Mesenchymal stem cell (in vitro differentiated cells and primary cell): Measurements from ENCODE around the gene SH3GLB2. TPM values are rescaled to one million over a fixed set of nuclear protein-coding genes. Genes with fewer than 3 reads are reported as not detected.
A peak's percentile ranks its signal among the peaks of the same experiment; 100 is the strongest.

Experiments used
- DNase-seq: peaks from one replicate; pipeline ENCODE4 v3.0.0-alpha.2; 2013
- H2AFZ ChIP-seq: one replicate; pipeline ENCODE4 v1.6.1; 2013; ENCODE audit warnings: low read depth, mild to moderate bottlenecking, control low read depth, inconsistent platforms, low read length, moderate library complexity
- H2AK5ac ChIP-seq: 2 replicates; pipeline ENCODE4 v1.6.1; 2013; ENCODE audit warnings: low read length, moderate library complexity, mild to moderate bottlenecking, inconsistent platforms; ENCODE audit not compliant: severe bottlenecking
- H2BK120ac ChIP-seq: one replicate; pipeline ENCODE4 v1.6.1; 2013; ENCODE audit warnings: low read depth, mild to moderate bottlenecking, inconsistent platforms, low read length, moderate library complexity
- H2BK12ac ChIP-seq, 2 experiments: one replicate each; pipeline ENCODE4 v1.6.1; 2013; ENCODE audit warnings: inconsistent platforms in 2 of 2, low read length in 2 of 2, mild to moderate bottlenecking in 2 of 2, moderate library complexity in 2 of 2, control low read depth in 1 of 2
- H2BK15ac ChIP-seq: one replicate; pipeline ENCODE4 v1.6.1; 2013; ENCODE audit warnings: mild to moderate bottlenecking, low read depth, inconsistent platforms; ENCODE audit not compliant: poor library complexity, severe bottlenecking
- H2BK5ac ChIP-seq: 2 replicates; pipeline ENCODE4 v1.6.1; 2013; ENCODE audit warnings: low read depth, mild to moderate bottlenecking, low read length, control low read depth, inconsistent platforms; ENCODE audit not compliant: poor library complexity, severe bottlenecking
- H3K14ac ChIP-seq, 2 experiments: one replicate each; pipeline ENCODE4 v1.6.1; 2013; ENCODE audit warnings: inconsistent platforms in 2 of 2, low read length in 2 of 2, control low read depth in 1 of 2, mild to moderate bottlenecking in 1 of 2, moderate library complexity in 1 of 2
- H3K18ac ChIP-seq, 2 experiments: one replicate each; pipeline ENCODE4 v1.6.1; 2013; ENCODE audit warnings: inconsistent platforms in 2 of 2, low read length in 2 of 2, control low read depth in 1 of 2, low read depth in 1 of 2, mild to moderate bottlenecking in 1 of 2
- H3K23ac ChIP-seq, 2 experiments: one replicate each; pipeline ENCODE4 v1.6.1; 2013; ENCODE audit warnings: inconsistent platforms in 2 of 2, low read length in 2 of 2, mild to moderate bottlenecking in 2 of 2, moderate library complexity in 2 of 2, control low read depth in 1 of 2
- H3K27ac ChIP-seq: 2 replicates; pipeline ENCODE4 v1.5.1; 2013; ENCODE audit warnings: mild to moderate bottlenecking, moderate library complexity, low read length, control low read depth, inconsistent platforms; ENCODE audit not compliant: poor library complexity, severe bottlenecking
- H3K27me3 ChIP-seq, 2 experiments: 2 replicates each; pipeline versions ENCODE4 v1.6.1 to v1.7.0; 2013; ENCODE audit warnings: low read length in 2 of 2, mild to moderate bottlenecking in 2 of 2, moderate library complexity in 2 of 2, control low read depth in 1 of 2, inconsistent platforms in 1 of 2; ENCODE audit not compliant: control insufficient read depth in 1 of 2, insufficient read depth in 1 of 2
- H3K36me3 ChIP-seq, 2 experiments: 2 replicates each; pipeline versions ENCODE4 v1.6.1 to v1.7.0; 2013; ENCODE audit warnings: low read length in 2 of 2, control low read depth in 1 of 2, inconsistent platforms in 1 of 2, low read depth in 1 of 2, mild to moderate bottlenecking in 1 of 2; ENCODE audit not compliant: insufficient read depth in 2 of 2, control insufficient read depth in 1 of 2
- H3K4ac ChIP-seq, 2 experiments: one replicate each; pipeline ENCODE4 v1.6.1; 2013; ENCODE audit warnings: inconsistent platforms in 2 of 2, low read length in 2 of 2, mild to moderate bottlenecking in 2 of 2, moderate library complexity in 2 of 2, control low read depth in 1 of 2, low read depth in 1 of 2
- H3K4me1 ChIP-seq: 2 replicates; pipeline ENCODE4 v1.6.1; 2013; ENCODE audit warnings: low read depth, low read length, control low read depth; ENCODE audit not compliant: control insufficient read depth, insufficient read depth
- H3K4me2 ChIP-seq: 2 replicates; pipeline ENCODE4 v1.6.1; 2013; ENCODE audit warnings: low read length, mild to moderate bottlenecking, inconsistent platforms; ENCODE audit not compliant: poor library complexity, severe bottlenecking
- H3K4me3 ChIP-seq, 2 experiments: 2 replicates each; pipeline versions ENCODE4 v1.5.1 to v1.7.0; 2013; ENCODE audit warnings: low read length in 2 of 2, mild to moderate bottlenecking in 2 of 2, control low read depth in 1 of 2, low read depth in 1 of 2; ENCODE audit not compliant: insufficient read depth in 1 of 2
- H3K79me1 ChIP-seq: replicated peaks from 2 replicates; pipeline ENCODE4 v1.6.1; 2013; ENCODE audit warnings: mild to moderate bottlenecking, control low read depth, low read length, inconsistent platforms; ENCODE audit not compliant: poor library complexity, severe bottlenecking
- H3K9ac ChIP-seq: 2 replicates; pipeline ENCODE4 v1.7.0; 2013; ENCODE audit warnings: mild to moderate bottlenecking, low read length, moderate library complexity
- H3K9me3 ChIP-seq: 2 replicates; pipeline ENCODE4 v1.7.0; 2013; ENCODE audit warnings: mild to moderate bottlenecking, low read length; ENCODE audit not compliant: control insufficient read depth
- H4K8ac ChIP-seq: one replicate; pipeline ENCODE4 v1.6.1; 2013; ENCODE audit warnings: inconsistent platforms, mild to moderate bottlenecking, low read length, moderate library complexity
- H4K91ac ChIP-seq: one replicate; pipeline ENCODE4 v1.6.1; 2013; ENCODE audit warnings: mild to moderate bottlenecking, low read length, inconsistent platforms
- WGBS: methylation state at CpG from one replicate; pipeline ENCODE4 v1.1.7; 2013; ENCODE audit warnings: mixed read lengths; 5-methylcytosine and 5-hydroxymethylcytosine counted together
- polyA plus RNA-seq, 2 experiments: library from polyadenylated mRNA; stranded (reverse); fragments of 200-250 nt; gene quantifications; one replicate each; pipeline ENCODE4 v1.2.3, GENCODE V29; 2013

Gene SH3GLB2
- polyA plus RNA-seq (2013, experiment 1 of 2): 29.7 TPM
- 30.5 TPM for polyA plus RNA-seq (2013, experiment 2 of 2)

DNA sequence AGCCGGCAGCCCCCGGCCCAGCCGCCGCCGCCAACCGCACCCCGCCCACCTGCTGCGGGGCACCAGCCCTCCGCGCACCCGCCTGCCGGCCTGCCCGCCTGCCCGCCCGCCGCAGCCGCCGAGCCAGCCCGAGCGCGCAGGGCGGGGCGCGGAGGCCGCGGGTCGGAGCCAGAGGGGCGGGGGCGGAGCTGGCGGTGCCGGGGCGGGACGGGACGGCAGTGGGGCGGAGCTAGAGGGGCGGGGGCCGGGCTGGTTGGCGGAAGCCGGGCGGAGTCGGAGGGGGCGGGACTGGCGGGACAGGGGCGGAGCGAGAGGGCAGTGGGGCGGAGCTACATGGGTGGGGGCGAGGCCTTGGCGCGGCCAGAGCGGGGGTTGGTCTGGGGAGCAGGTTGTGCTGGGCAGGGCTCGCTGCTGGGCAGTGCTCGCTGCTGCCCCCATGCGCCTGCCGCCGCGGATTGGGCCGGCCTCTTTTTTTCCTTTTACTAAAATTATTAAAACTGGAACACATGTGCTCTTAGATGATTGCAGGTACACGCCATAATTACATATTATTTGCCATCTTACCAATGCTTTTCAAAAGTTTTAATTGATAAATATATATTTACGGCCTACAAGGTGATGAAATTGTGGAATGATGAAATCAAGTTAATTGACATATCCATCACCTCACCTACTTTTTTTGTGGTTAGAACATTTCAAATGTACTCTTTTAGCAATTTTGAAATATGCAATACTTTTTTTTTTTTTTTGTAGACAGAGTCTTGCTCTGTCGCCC lies at the start of gene SH3GLB2:
TSS of gene SH3GLB2 (minus strand) at position 140 of the 775 bp plus-strand sequence. CDS start 177 bp downstream, outside the sequence.
- Histone ChIP-seq H3K4me3 (peak within 1 kb of the TSS; percentile 76 to 93), H3K36me3 (no peaks in the 10 kb centered on the region), H2BK12ac (peak within 1 kb of the TSS in 1 of 2 experiments; percentile 15), H3K4me2 (peak within 1 kb of the TSS; percentile 50), H4K91ac (peak within 1 kb of the TSS; percentile 67), H3K79me1 (peaks cover 4% of the 10 kb centered on the region), H3K9ac (peak within 1 kb of the TSS; percentile 84), H3K4me1 (peaks cover 26% of the 10 kb centered on the region), H3K14ac (peak within 1 kb of the TSS in 1 of 2 experiments; percentile 93), H2AFZ (peak within 1 kb of the TSS; percentile 66), H3K18ac (peak within 1 kb of the TSS; percentile 77 to 83), H2BK5ac (no peak within 1 kb of the TSS), H2AK5ac (peak within 1 kb of the TSS; percentile 84), H3K4ac (peak within 1 kb of the TSS in 1 of 2 experiments; percentile 60), H3K27ac (no peak within 1 kb of the TSS), H3K23ac (peak within 1 kb of the TSS; percentile 42 to 83), H2BK15ac (no peak within 1 kb of the TSS), H4K8ac (peak within 1 kb of the TSS; percentile 87), H2BK120ac (no peak within 1 kb of the TSS), H3K9me3 (no peaks in the 10 kb centered on the region), H3K27me3 (no peaks in the 10 kb centered on the region)
- DNase-seq: peak; percentile 91
- 3% methylated on average over 30 of the region's 60 CpGs for WGBS

- DNase-seq: no peak
- no peaks in the 10 kb centered on the region for H3K27me3 ChIP-seq
These were observed 49.1 kb upstream of the SH3GLB2 start for GRCh38 chr9:129077236-129077635.

GRCh38 chr9:129076640-129077037 lies 48.5 kb upstream of the SH3GLB2 start:
- H2AK5ac ChIP-seq: no peak overlapping the region
- peaks cover 10% of the 10 kb centered on the region for H3K4me1 ChIP-seq
- H3K27me3 ChIP-seq: no peaks in the 10 kb centered on the region
- no peak overlapping the region for H3K27ac ChIP-seq
- peaks cover 6% of the 10 kb centered on the region for H3K79me1 ChIP-seq
- H2BK5ac ChIP-seq: no peak overlapping the region
- H2BK120ac ChIP-seq: no peak overlapping the region
- H3K4me2 ChIP-seq: no peak overlapping the region
- no peak overlapping the region for H4K91ac ChIP-seq
- no peak overlapping the region for H2AFZ ChIP-seq
- no peak overlapping the region for H3K4ac ChIP-seq
- H3K36me3 ChIP-seq: peaks cover 0 to 3% of the 10 kb centered on the region in 2 experiments
- no peak overlapping the region for H3K23ac ChIP-seq
- H3K18ac ChIP-seq: no peak overlapping the region
- no peak overlapping the region for H3K14ac ChIP-seq
- H2BK12ac ChIP-seq: no peak overlapping the region
- H3K4me3 ChIP-seq: no peak overlapping the region
- 93% methylated on average over 11 of the region's 11 CpGs for WGBS
- H3K9me3 ChIP-seq: no peaks in the 10 kb centered on the region
- no peak for DNase-seq
- no peak overlapping the region for H3K9ac ChIP-seq
- H2BK15ac ChIP-seq: no peak overlapping the region
- no peak overlapping the region for H4K8ac ChIP-seq

More at GRCh38 chr9:129077236-129077635, 49.1 kb upstream of the SH3GLB2 start:
- Histone ChIP-seq H3K9me3 (no peaks in the 10 kb centered on the region), H3K4me3 (no peak overlapping the region), H3K4me1 (peaks cover 15% of the 10 kb centered on the region), H3K36me3 (no peaks in the 10 kb centered on the region), H3K23ac (no peak overlapping the region), H2AFZ (no peak overlapping the region), H3K79me1 (peaks cover 11% of the 10 kb centered on the region), H3K4ac (no peak overlapping the region), H3K14ac (no peak overlapping the region), H2AK5ac (no peak overlapping the region), H2BK15ac (no peak overlapping the region), H3K18ac (no peak overlapping the region), H2BK12ac (no peak overlapping the region), H3K27ac (no peak overlapping the region), H2BK5ac (no peak overlapping the region), H2BK120ac (no peak overlapping the region), H3K9ac (no peak overlapping the region), H3K4me2 (no peak overlapping the region), H4K8ac (no peak overlapping the region), H4K91ac (no peak overlapping the region)
- WGBS: 99% methylated on average over 6 of the region's 10 CpGs

DNA sequence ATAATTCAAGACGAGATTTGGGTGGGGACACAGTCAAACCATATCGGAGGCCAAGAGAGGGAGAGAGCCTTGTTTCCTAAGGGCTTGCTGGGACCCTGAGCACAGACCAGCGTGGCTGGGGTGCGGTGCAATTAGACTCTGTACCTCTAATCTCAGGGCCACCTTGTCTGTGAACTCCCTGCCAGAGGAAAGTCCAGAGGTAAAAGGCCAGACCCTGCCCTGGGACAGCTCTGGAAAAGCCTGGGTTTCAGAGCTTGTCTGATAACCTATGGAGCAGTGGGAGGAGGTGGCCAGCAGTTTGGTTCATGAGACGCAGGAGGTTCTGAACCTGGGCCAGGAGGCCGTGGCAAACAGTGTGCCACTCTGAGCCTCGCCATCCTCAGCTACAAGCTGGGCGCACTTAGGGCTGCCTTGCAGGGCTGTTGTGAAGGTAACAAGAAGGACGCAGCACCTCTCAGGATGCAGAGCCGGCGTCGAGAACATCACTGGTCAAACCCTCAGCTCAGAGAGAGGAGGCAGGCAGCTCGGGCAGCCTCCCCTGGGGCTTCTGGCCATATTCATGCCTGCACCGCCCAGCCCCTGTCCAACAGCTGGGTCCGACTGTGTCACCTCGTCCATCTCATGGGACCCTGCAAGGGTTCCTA lies 48.0 kb upstream of the SH3GLB2 start:
- no peak overlapping the region for H2AFZ ChIP-seq
- DNase-seq: no peak
- no peak overlapping the region for H3K23ac ChIP-seq
- H3K4me1 ChIP-seq: peaks cover 7% of the 10 kb centered on the region
- no peak overlapping the region for H3K4ac ChIP-seq
- WGBS: 89% methylated on average over 16 of the region's 16 CpGs
- no peak overlapping the region for H3K27ac ChIP-seq
- peaks cover 4% of the 10 kb centered on the region for H3K79me1 ChIP-seq
- H3K18ac ChIP-seq: no peak overlapping the region
- H2AK5ac ChIP-seq: no peak overlapping the region
- H2BK12ac ChIP-seq: no peak overlapping the region
- no peak overlapping the region for H2BK15ac ChIP-seq
- H2BK120ac ChIP-seq: no peak overlapping the region
- H3K36me3 ChIP-seq: peaks cover 0 to 8% of the 10 kb centered on the region in 2 experiments
- H3K4me3 ChIP-seq: no peak overlapping the region
- H3K9me3 ChIP-seq: no peaks in the 10 kb centered on the region
- H4K8ac ChIP-seq: no peak overlapping the region
- H4K91ac ChIP-seq: no peak overlapping the region
- no peak overlapping the region for H2BK5ac ChIP-seq
- H3K9ac ChIP-seq: no peak overlapping the region
- H3K14ac ChIP-seq: no peak overlapping the region
- no peaks in the 10 kb centered on the region for H3K27me3 ChIP-seq
- H3K4me2 ChIP-seq: no peak overlapping the region
